Stimulated activated CD8-positive, alpha-beta memory T cell treated with anti-CD3 and anti-CD28 coated beads, Interleukin-15, amount 100 ng/mL, for 24 hours (primary cell): Measurements from ENCODE around the gene B4GAT1.

Source experiments
- DNase-seq: peaks from one replicate; pipeline ENCODE4 v3.0.0-alpha.2; 2020; ENCODE audit warnings: low read depth

The B4GAT1 gene

GRCh38 chr11:66336234-66337102 lies 11.0 kb downstream of the B4GAT1 start, which contains the start of gene RIN1:
Gene RIN1 (minus strand): TSS chr11:66336434. CDS start chr11:66336402, 32 bp downstream.
- no peak for DNase-seq

GRCh38 chr11:66335531-66336233 lies 11.7 kb downstream of the B4GAT1 start:
- no peak for DNase-seq

DNA sequence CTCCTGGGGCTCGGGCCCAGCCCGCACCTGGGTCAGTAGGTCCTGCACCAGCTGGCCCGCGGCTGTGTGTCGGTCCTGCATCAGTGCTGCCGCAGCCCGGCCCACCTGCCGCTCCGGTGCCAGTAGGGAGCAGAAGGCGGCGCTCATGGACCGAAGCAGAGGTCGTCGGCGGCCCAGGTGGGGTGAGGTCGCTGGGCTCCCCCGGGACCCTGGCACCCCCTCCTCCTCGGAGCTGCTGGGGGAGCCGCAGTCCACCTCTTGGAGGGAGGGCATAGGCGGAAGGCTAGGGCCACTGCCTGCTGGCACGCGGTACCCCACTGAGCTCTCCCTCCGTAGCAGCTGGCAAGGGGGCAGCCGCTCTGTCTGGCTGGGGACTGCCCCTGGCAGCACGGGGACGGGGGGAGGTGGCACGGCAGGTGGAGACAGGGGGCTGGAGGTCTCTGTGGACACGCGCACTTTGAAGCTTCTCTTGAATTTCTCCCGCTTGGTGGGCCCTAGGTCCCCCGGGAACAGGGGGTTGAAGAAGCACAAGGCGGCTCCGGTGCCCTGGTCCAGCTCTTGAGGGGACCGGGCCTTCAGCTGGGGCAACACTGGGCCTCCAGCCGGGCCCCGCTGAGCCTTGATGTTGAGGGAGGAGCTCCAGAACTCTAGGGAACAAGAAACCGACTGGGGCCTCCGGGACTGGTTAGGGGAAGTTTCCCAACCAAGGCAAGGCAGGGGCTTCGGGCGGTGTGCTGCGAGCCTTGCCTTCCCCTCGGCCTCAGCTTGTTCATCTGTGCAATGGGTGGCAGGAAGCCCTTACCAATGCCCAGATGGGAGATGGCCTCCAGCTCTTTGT lies 12.6 kb downstream of the B4GAT1 start:
- DNase-seq: no peak

- no peak for DNase-seq
Measured at GRCh38 chr11:66333896-66334604, 13.4 kb downstream of the B4GAT1 start.

DNA sequence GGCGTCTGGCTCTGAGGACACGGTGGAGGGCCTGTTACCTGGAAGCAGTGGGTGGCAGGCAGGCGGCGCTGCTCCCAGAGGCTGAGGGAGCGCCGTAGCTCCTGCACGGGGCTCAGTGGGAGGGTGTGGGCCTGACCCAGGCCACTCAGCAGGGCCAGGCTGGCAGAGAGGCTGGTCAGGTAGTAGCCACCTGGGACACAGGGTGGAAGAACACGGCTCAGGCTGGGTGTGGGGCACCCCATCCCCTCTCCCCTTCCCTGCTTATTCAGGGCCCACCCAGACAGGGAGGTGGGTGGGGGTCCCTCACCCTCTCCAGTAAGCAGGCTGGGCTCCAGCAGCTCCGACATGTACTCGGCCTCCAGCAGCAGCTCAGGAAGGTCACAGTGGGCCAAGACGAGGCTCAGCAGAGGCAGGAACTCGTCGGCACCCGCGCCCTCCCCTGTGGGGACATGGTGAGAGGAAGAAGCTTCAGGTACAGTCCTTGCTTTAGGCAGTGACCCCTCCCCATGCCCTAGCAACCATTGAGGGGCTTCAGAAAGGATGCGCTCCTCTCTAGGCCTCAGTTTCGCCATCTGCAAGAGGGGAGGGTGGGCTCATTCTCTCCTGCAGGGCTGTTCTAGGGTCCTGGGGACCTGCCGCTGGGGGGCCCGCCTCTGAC lies 14.1 kb downstream of the B4GAT1 start:
- DNase-seq: no peak

DNA sequence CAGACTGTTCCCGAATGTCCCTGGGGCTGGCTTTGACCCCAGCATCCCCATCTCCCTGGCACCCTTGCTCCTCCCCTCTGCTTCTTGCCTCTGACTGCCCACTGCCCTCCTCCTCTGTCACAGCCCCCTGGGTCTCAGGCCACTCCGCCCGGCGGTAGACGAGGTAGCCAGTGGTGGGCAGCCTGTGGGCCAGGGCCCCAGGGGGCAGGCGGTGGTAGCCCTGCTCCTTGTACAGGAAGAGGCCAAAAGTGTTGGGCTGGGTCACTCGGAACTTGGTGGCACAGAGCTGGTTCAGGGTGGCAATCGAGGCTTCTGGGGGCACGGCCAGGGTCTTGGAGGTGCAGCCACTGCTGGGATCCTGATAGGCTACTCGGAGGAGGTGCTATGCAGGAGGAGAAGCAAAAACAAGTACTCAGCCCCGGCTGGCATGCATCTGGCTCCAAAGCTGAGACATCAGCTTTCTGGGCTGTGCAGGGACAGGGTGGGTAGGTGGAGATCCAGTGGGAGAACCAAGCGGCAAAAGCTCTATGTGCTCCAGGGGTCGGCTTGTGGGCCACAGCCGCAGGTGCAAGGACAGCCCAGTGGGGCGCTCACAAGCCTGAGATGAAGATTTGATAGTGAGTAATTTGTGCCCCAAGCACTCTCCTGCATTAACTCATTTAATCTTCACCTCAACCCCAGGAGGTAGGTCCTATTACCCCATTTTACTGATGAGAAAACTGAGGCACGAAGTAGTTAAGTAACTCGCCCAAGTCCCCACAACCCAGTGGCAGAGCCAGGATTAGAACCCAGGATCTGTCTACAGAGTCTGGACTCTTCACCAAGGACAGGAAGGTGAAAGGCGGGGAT lies 14.8 kb downstream of the B4GAT1 start:
- no peak for DNase-seq

- DNase-seq: no peak
Measured at GRCh38 chr11:66331542-66332370, 15.7 kb downstream of the B4GAT1 start.

- DNase-seq: no peak
Measured at GRCh38 chr11:66330931-66331330, 16.5 kb downstream of the B4GAT1 start.

DNA sequence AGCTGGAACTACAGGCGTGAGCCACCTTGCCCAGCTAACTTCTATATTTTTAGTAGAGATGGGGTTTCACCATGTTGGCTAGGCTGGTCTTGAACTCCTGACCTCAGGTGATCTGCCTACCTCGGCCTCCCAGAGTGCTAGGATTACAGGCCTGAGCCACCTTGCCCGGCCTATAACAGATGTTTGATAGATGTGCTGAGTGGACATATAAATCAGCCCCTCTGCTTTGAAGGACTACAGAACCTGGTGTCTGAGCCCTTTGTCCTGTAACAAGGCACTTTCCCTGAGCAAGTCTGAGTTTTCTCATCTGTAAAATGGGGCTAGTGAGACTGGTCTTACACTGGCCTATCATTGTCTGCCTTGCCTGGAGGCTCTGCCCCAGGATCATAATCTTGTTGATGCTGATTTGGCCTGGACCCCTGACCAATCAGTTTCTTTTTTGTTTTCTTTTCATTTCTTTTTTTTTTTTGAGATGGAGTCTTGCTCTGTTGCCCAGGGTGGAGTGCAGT lies 18.2 kb downstream of the B4GAT1 start:
- no peak for DNase-seq

DNA sequence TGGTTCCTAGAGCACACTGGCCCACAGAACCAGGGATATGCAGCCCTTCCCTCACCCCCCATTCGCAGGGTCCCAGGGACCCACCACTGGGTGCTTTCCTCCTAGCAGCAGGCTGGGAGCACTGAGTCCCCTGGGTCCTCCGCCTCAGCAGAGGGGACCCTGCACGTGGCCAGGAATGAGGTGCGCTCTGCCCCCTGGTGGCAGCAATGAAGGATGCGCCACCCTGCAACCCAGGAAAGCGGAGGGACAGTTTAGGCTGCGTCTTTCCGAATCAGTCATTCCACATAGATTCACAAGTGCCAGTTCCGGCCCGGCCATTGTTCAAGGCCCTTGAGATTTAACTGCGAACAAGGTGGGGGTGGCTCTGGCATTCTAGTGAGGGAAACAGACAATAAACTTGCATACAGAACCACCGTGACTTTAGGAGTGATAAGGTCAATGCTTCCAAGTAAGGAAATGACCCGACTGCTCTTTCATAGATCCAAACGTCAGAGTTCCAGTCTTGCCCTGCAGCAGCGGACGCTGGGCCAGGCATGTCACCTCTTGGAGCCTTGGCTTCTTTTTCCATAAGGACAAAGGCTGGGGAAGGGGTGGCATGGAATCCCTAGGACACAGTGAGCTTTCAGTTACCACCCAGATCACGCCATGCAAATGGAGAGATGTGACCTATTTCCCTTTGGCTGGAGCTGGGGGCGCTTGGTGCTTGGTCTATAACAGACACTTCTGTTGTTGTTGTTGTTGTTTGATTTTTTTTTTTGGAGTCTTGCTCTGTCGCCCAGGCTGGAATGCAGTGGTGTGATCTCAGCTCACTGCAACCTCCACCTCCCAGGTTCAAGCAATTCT lies 18.9 kb downstream of the B4GAT1 start:
- peak; percentile 61 for DNase-seq

GRCh38 chr11:66328031-66328301 lies 19.5 kb downstream of the B4GAT1 start:
- no peak for DNase-seq

DNA sequence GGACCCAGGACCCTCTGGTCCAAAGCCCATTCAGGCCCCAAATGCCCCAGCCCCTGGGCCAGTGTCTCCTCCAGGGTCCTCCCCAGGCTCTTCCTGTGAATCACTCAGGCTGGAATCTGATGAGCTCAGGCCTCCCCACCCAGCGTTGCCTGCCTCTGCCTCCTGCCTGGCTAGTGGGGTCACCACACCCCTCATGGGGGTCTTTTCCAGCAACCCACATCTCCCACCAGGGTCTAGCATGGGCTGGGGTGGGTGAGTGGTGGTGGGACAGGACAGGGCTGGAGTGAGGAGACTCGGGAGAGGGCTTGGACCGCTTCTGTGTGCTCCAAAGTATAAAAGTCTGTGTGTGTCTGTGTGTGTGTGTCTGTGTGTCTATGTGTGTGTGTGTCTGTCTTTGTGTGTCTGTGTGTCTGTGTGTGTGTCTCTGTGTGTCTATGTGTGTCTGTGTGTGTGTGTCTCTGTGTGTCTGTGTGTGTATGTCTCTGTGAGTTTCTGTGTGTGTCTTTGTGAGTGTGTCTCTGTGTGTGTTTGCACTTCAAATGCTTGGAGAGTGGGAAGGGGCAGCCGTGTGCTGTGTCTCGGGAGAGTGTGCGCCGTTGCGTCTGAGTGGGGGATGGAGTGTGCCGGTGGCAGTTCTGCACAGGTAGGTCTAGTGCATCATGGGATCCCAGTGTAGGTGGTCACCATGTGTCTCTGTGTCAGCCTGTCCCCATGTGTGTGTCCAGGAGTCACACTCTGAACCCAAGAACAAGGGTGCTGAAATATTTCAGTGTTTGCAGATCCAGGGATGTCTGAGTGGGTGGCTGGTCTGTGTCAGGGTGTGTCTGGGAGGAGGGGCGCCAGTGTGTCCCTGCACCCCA lies 20.0 kb downstream of the B4GAT1 start:
- no peak for DNase-seq

- no peak for DNase-seq
Measured at GRCh38 chr11:66326261-66327111, 20.9 kb downstream of the B4GAT1 start.

DNA sequence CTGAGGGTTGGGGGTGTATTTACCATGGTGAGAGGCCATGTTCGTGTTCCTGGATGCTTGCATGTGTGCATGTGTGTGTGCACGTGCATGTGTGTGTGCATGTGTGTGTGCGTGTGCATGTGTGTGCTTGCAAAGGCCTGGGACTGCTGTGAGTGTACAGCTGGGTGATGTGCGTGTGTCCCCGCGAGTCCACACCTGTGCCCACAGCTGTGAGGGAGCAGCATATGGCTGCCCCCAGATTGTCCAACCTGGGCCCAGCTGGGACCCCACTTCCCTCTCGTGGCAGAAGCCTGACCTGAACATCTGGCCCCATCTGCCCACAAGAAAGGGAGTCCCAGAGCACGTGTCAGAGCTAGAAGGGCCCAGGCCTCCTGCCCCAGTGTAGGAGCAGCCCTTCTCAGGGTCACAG lies 22.2 kb downstream of the B4GAT1 start:
- DNase-seq: no peak

GRCh38 chr11:66324664-66325063 lies 22.8 kb downstream of the B4GAT1 start:
- DNase-seq: no peak

- DNase-seq: no peak
Measured at GRCh38 chr11:66323684-66324083, 23.7 kb downstream of the B4GAT1 start.
